ENCODE data around the gene SAT2. TPM values are rescaled to one million over a fixed set of nuclear protein-coding genes. Genes with fewer than 3 reads are reported as not detected.

SAT2 gene
- total RNA-seq, 1 experiment from 2014 or later = 52.0 TPM

GRCh38 chr17:7656958-7657609 lies 29.5 kb upstream of the SAT2 start:
- no peak overlapping the region for H2AFZ ChIP-seq

GRCh38 chr17:7655541-7655840 lies 27.9 kb upstream of the SAT2 start:
- no peaks in the 10 kb centered on the region for H4K20me1 ChIP-seq (ENCODE audit: insufficient read depth)
- no peaks in the 10 kb centered on the region for H3K4me1 ChIP-seq (replicated peaks; ENCODE audit: insufficient read depth)
- no peaks in the 10 kb centered on the region for H3F3A ChIP-seq (ENCODE audit: insufficient read depth, low read depth)
- H3K9me2 ChIP-seq (ENCODE audit: insufficient read depth) = no peaks in the 10 kb centered on the region
- no peak overlapping the region for H3K27ac ChIP-seq
- no peak overlapping the region for H2AFZ ChIP-seq
- no peak overlapping the region for H3K4me3 ChIP-seq
- no peaks in the 10 kb centered on the region for H3K36me3 ChIP-seq (ENCODE audit: low read depth)
- no peak for DNase-seq
- BruUV-seq (replicated peaks) = no TSS peak
- POLR2A ChIA-PET (ENCODE audit: unreplicated experiment) = interaction anchor here (0.6 kb wide), 1 partner anchor 10 kb away, joined by 4 read pairs; no protein-coding TSS in a partner anchor
- H3K4me2 ChIP-seq = no peak overlapping the region
- H3K79me2 ChIP-seq (ENCODE audit: low read depth) = no peaks in the 10 kb centered on the region
- no peaks in the 10 kb centered on the region for H3K9me3 ChIP-seq (ENCODE audit: insufficient read depth, low read depth)
- intact Hi-C loops (cut with micrococcal nuclease; ENCODE audit: unreplicated experiment) = no loop called here
- TF ChIP-seq EZH2 (IDR thresholded peaks at IDR 0.05; ENCODE audit: low read depth) = no peak
- peaks cover 11% of the 10 kb centered on the region for H3K27me3 ChIP-seq (ENCODE audit: insufficient read depth, low read depth)
- CTCF ChIA-PET = no interaction called here

More at GRCh38 chr17:7656958-7657609, 29.5 kb upstream of the SAT2 start:
- Histone ChIP-seq H3K27me3 (ENCODE audit: insufficient read depth, low read depth) (peaks cover 11% of the 10 kb centered on the region), H3K4me2 (no peak overlapping the region), H3K27ac (no peak overlapping the region), H3K4me3 (no peak overlapping the region), H3K4me1 (replicated peaks; ENCODE audit: insufficient read depth) (no peaks in the 10 kb centered on the region), H3K9me2 (ENCODE audit: insufficient read depth) (no peaks in the 10 kb centered on the region), H3K36me3 (ENCODE audit: low read depth) (no peaks in the 10 kb centered on the region), H3K79me2 (ENCODE audit: low read depth) (no peaks in the 10 kb centered on the region), H4K20me1 (ENCODE audit: insufficient read depth) (no peaks in the 10 kb centered on the region), H3F3A (ENCODE audit: insufficient read depth, low read depth) (no peaks in the 10 kb centered on the region), H3K9me3 (ENCODE audit: insufficient read depth, low read depth) (no peaks in the 10 kb centered on the region)
- TF ChIP-seq, protein P1, sequence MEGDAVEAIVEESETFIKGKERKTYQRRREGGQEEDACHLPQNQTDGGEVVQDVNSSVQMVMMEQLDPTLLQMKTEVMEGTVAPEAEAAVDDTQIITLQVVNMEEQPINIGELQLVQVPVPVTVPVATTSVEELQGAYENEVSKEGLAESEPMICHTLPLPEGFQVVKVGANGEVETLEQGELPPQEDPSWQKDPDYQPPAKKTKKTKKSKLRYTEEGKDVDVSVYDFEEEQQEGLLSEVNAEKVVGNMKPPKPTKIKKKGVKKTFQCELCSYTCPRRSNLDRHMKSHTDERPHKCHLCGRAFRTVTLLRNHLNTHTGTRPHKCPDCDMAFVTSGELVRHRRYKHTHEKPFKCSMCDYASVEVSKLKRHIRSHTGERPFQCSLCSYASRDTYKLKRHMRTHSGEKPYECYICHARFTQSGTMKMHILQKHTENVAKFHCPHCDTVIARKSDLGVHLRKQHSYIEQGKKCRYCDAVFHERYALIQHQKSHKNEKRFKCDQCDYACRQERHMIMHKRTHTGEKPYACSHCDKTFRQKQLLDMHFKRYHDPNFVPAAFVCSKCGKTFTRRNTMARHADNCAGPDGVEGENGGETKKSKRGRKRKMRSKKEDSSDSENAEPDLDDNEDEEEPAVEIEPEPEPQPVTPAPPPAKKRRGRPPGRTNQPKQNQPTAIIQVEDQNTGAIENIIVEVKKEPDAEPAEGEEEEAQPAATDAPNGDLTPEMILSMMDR (conservative IDR thresholded peaks at IDR 0.05) = no peak
- TF ChIP-seq EZH2 (IDR thresholded peaks at IDR 0.05; ENCODE audit: low read depth) = no peak
- ChIA-PET CTCF (no interaction called here), POLR2A (ENCODE audit: unreplicated experiment) (no interaction called here)
- BruUV-seq (replicated peaks) = no TSS peak
- no peak for DNase-seq
- intact Hi-C loops (cut with micrococcal nuclease; ENCODE audit: unreplicated experiment) = no loop called here

GRCh38 chr17:7654832-7655540 lies 27.4 kb upstream of the SAT2 start:
- H3K4me2 ChIP-seq = no peak overlapping the region
- BruUV-seq (replicated peaks) = no TSS peak
- no peaks in the 10 kb centered on the region for H3K9me3 ChIP-seq (ENCODE audit: insufficient read depth, low read depth)
- no peak overlapping the region for H3K27ac ChIP-seq
- no peak for DNase-seq
- TF ChIP-seq EZH2 (IDR thresholded peaks at IDR 0.05; ENCODE audit: low read depth) = no peak
- TF ChIP-seq, protein P1 (conservative IDR thresholded peaks at IDR 0.05) = no peak
- no peak overlapping the region for H2AFZ ChIP-seq
- H3K4me1 ChIP-seq (replicated peaks; ENCODE audit: insufficient read depth) = no peaks in the 10 kb centered on the region
- ChIA-PET CTCF (no interaction called here), POLR2A (ENCODE audit: unreplicated experiment) (no interaction called here)
- H3K36me3 ChIP-seq (ENCODE audit: low read depth) = no peaks in the 10 kb centered on the region
- peaks cover 4% of the 10 kb centered on the region; the same call in 1 of the 2 replicates for H3F3A ChIP-seq (ENCODE audit: insufficient read depth, low read depth)
- intact Hi-C loops (cut with micrococcal nuclease; ENCODE audit: unreplicated experiment) = no loop called here
- no peak overlapping the region for H3K4me3 ChIP-seq
- H3K27me3 ChIP-seq (ENCODE audit: insufficient read depth, low read depth) = peaks cover 11% of the 10 kb centered on the region
- H4K20me1 ChIP-seq (ENCODE audit: insufficient read depth) = no peaks in the 10 kb centered on the region
- no peaks in the 10 kb centered on the region for H3K79me2 ChIP-seq (ENCODE audit: low read depth)
- H3K9me2 ChIP-seq (ENCODE audit: insufficient read depth) = no peaks in the 10 kb centered on the region

Data from PC-9 (cell line).